Esophagus muscularis mucosa (tissue), 4 donors: ENCODE results near the gene SPAST. TPM values are rescaled to one million over a fixed set of nuclear protein-coding genes. Genes with fewer than 3 reads are reported as not detected.
"Not testable (repeated sequence)": the region's sequence is repeated elsewhere in the genome, so short reads cannot be mapped to it uniquely, and the experiment has no call there.

ENCODE experiments used
- DNase-seq: peaks from one replicate; pipeline ENCODE4 v3.0.0-alpha.2; 2017; ENCODE audit errors: extremely low spot score
- H3K27ac ChIP-seq, 4 donors: fragments of 200-600 bp; sonication (generic); replicated peaks in 1 of 4; 1 replicate in 3 of 4; 2 replicates in 1 of 4; pipeline ENCODE4 v1.5.1; 2016 to 2019; ENCODE audit warnings: mild to moderate bottlenecking in 1 of 4
- H3K27me3 ChIP-seq, 4 donors: fragments of 200-600 bp; sonication (generic); one replicate each; pipeline versions ENCODE4 v1.5.1 to v1.6.0; 2016 to 2019
- H3K36me3 ChIP-seq, 4 donors: fragments of 200-600 bp; sonication (generic); one replicate each; pipeline ENCODE4 v1.5.1; 2016 to 2019
- H3K4me1 ChIP-seq, 4 donors: fragments of 200-600 bp; sonication (generic); one replicate each; pipeline ENCODE4 v1.5.1; 2016 to 2019
- H3K4me3 ChIP-seq, 4 donors: fragments of 200-600 bp; sonication (generic); 1 replicate in 2 of 4; 2 replicates in 2 of 4; pipeline ENCODE4 v1.5.1; 2016 to 2019; ENCODE audit warnings: mild to moderate bottlenecking in 4 of 4, moderate library complexity in 1 of 4
- H3K9me3 ChIP-seq, 4 donors: fragments of 200-600 bp; sonication (generic); 1 replicate in 3 of 4; 2 replicates in 1 of 4; pipeline ENCODE4 v1.5.1; 2016 to 2019
- EP300 ChIP-seq: sonication (generic); formaldehyde crosslinking; IDR thresholded peaks from one replicate; pipeline ENCODE4 v1.6.1; 2017; ENCODE audit warnings: antibody characterized with exemption
- POLR2A ChIP-seq: fragments of 450-650 bp; IDR thresholded peaks from one replicate; pipeline ENCODE4 v1.6.1; 2017; ENCODE audit warnings: antibody characterized with exemption, moderate library complexity, mild to moderate bottlenecking, low read depth
- POLR2AphosphoS5 ChIP-seq, 2 donors: sonication (generic); formaldehyde crosslinking; IDR thresholded peaks; one replicate each; pipeline ENCODE4 v1.6.1; 2017; ENCODE audit warnings: antibody characterized with exemption in 2 of 2
- WGBS: methylation state at CpG from one replicate; pipeline ENCODE4 v1.1.5; 2018; 5-methylcytosine and 5-hydroxymethylcytosine counted together
- intact Hi-C: fragments of 100-400 bp; cut with DNase I; formaldehyde crosslinking; loops from one replicate; pipeline ENCODE4 v1.15.1; 2023
- total RNA-seq, 4 donors: library from RNA; depleted of rRNA; stranded (reverse); fragments of >200 nt; gene quantifications; one replicate each; pipeline versions ENCODE4 v1.1.0 to v1.2.1, GENCODE V29; 2016
- TF ChIP-seq, protein P1 (sequence below), 3 experiments: fragments of 200-600 bp in 2 of 3; fragments of 450-650 bp in 1 of 3; sonication (generic) in 2 of 3; IDR thresholded peaks; one replicate each; pipeline ENCODE4 v1.5.1; 2017 to 2019; ENCODE audit warnings: antibody characterized with exemption in 3 of 3, mild to moderate bottlenecking in 2 of 3, moderate library complexity in 1 of 3

The SPAST gene
- total RNA-seq, 4 donors from 2014 or later, result 13.3 to 16.6 (median 14.4) TPM

DNA sequence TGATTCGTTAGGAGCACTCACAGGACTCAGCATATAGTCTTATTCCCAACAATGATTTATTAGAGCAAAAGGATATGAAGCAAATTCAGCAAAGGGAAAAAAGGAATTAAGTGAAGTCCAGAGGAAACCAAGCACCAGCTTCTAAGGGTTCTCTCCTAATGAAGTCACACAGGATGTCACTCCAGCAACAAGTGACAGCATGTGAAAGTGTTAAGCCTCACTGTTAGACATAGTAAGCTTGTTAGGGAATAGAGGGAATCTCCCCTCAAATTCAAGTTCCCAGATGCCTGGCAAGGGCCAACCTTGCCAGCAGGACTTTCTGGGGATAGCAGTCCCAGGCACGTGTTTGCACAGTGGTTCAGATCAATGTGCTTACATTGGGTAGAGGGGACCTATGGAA lies 97.9 kb downstream of the SPAST start:
- DNase-seq, result no peak
- no peaks in the 10 kb centered on the region for H3K36me3 ChIP-seq
- no peaks in the 10 kb centered on the region for H3K9me3 ChIP-seq
- H3K27ac ChIP-seq, result no peak overlapping the region
- TF ChIP-seq POLR2A, result no peak
- TF ChIP-seq POLR2AphosphoS5 (IDR thresholded peaks at IDR 0.05), result no peak
- TF ChIP-seq, protein P1, sequence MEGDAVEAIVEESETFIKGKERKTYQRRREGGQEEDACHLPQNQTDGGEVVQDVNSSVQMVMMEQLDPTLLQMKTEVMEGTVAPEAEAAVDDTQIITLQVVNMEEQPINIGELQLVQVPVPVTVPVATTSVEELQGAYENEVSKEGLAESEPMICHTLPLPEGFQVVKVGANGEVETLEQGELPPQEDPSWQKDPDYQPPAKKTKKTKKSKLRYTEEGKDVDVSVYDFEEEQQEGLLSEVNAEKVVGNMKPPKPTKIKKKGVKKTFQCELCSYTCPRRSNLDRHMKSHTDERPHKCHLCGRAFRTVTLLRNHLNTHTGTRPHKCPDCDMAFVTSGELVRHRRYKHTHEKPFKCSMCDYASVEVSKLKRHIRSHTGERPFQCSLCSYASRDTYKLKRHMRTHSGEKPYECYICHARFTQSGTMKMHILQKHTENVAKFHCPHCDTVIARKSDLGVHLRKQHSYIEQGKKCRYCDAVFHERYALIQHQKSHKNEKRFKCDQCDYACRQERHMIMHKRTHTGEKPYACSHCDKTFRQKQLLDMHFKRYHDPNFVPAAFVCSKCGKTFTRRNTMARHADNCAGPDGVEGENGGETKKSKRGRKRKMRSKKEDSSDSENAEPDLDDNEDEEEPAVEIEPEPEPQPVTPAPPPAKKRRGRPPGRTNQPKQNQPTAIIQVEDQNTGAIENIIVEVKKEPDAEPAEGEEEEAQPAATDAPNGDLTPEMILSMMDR (IDR thresholded peaks at IDR 0.05), result no peak
- no peak for TF ChIP-seq EP300
- intact Hi-C loops, result no loop called here
- peaks cover 7 to 15% (median 13%) of the 10 kb centered on the region in 4 donors for H3K4me1 ChIP-seq
- no peaks in the 10 kb centered on the region for H3K27me3 ChIP-seq
- 68% methylated on average over 2 of the region's 2 CpGs for WGBS
- H3K4me3 ChIP-seq, result no peak overlapping the region

DNA sequence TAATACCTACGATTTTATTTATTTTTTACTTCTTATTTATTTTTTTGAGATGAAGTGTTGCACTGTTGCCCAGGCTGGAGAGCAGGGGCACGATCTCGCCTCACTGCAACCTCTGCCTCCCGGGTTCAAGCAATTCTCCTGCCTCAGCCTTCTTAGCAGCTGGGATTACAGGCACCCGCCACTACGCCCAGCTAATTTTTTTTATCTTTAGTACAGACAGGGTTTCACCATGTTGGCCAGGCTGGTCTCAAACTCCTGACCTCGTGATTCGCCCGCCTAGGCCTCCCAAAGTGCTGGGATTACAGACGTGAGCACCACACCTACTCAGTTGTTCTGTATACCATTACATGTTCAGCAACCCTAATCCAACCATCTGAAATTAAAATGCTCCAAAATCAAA lies 100.9 kb downstream of the SPAST start:
- DNase-seq, intact Hi-C loops, H3K36me3 ChIP-seq, H3K27me3 ChIP-seq, H3K9me3 ChIP-seq, H3K27ac ChIP-seq, H3K4me3 ChIP-seq: not testable (repeated sequence)
- 91% methylated on average over 10 of the region's 10 CpGs for WGBS
- peaks cover 15 to 28% (median 24%) of the 10 kb centered on the region in 4 donors for H3K4me1 ChIP-seq

DNA sequence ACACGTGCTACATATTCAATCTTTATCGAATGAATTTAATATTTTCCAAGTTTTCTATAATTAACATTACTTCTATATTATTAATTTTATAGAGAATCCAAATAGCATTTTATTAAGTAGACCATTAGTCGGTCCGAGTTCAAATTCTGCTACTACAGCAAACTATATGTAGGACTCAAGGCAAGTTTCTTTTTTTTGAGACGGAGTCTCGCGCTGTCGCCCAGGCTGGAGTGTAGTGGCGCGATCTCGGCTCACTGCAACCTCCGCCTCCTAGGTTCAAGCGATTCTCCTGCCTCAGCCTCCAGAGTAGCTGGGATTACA lies 101.6 kb downstream of the SPAST start:
- H3K27ac ChIP-seq, result peak overlapping the region; percentile 83 to 92 (median 91)
- intact Hi-C loops, result loop anchor here (5.0 kb wide), 1 partner anchor 103 kb away; the partner anchor contains the start of gene SPAST
- not testable (repeated sequence) for DNase-seq, H3K36me3 ChIP-seq, H3K27me3 ChIP-seq, H3K9me3 ChIP-seq
- 5% methylated on average over 13 of the region's 13 CpGs for WGBS
- peak overlapping the region; percentile 72 to 89 (median 78) for H3K4me3 ChIP-seq
- peaks cover 15 to 28% (median 24%) of the 10 kb centered on the region in 4 donors for H3K4me1 ChIP-seq

DNA sequence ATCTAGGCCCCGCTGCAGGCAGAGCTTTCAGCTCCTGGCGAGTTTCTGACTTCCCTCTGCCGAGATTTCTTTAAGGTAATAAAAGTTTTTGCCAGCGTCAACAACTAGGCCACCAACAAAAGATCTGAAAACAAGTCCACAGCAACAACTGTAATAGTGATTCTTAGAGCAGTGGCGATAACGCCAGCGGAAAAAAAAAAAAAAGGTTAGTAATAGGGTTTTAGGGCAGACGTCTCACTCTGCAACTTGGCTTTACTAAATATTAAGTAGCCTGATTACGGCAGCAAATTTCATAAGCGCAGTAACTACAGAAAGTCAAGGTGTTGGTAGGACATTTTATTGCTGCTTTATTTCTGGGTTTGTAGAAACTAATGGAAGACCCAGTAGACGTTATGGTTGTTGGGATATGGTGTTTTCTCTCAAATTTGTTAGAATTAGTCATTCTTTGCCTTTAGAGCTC lies 102.8 kb downstream of the SPAST start:
- Histone ChIP-seq H3K27me3 (no peaks in the 10 kb centered on the region), H3K4me1 (peaks cover 15 to 28% (median 24%) of the 10 kb centered on the region in 4 donors), H3K36me3 (no peaks in the 10 kb centered on the region), H3K9me3 (no peaks in the 10 kb centered on the region), H3K27ac (peak overlapping the region; percentile 83 to 92 (median 91)), H3K4me3 (peak overlapping the region; percentile 72 to 89 (median 78))
- no peak for DNase-seq
- intact Hi-C loops, result loop anchor here (5.0 kb wide), 1 partner anchor 104 kb away; the partner anchor contains the start of gene SPAST
- TF ChIP-seq EP300, result no peak
- TF ChIP-seq POLR2A, result no peak
- TF ChIP-seq, protein P1 (IDR thresholded peaks at IDR 0.05), result no peak
- no peak for TF ChIP-seq POLR2AphosphoS5 (IDR thresholded peaks at IDR 0.05)
- 7% methylated on average over 11 of the region's 11 CpGs for WGBS

DNA sequence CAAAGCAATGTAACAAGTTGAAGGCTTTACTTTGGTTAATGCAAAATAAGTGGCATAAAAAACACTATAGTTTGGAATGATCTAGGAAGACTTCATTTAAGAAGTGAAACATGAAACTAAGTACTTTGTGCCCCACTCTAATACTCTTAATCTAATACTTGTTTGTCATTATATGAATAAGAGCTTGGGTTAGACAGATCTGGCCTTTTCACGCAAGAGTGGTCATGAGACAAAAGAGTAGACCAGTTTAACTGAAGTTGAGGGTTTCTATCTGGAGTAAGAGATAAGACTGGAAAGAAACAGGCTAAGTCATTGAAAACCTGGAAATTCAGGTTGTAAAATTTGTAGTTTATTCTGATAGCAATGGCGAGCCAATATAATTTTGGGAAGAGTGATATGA lies 105.2 kb downstream of the SPAST start:
- WGBS, result 48% methylated on average over 2 of the region's 2 CpGs

More for the DNA sequence above, 105.2 kb downstream of the SPAST start:
- Histone ChIP-seq H3K4me1 (peaks cover 15 to 28% (median 24%) of the 10 kb centered on the region in 4 donors), H3K36me3 (peaks cover 6 to 21% (median 16%) of the 10 kb centered on the region in 4 donors), H3K9me3 (no peaks in the 10 kb centered on the region), H3K4me3 (no peak overlapping the region), H3K27me3 (no peaks in the 10 kb centered on the region), H3K27ac (no peak overlapping the region)
- no peak for DNase-seq
- TF ChIP-seq EP300 (no peak), POLR2AphosphoS5 (IDR thresholded peaks at IDR 0.05) (no peak), POLR2A (no peak)
- TF ChIP-seq, protein P1 (IDR thresholded peaks at IDR 0.05), result no peak
- intact Hi-C loops, result loop anchor here (5.0 kb wide), 1 partner anchor 106 kb away; the partner anchor contains the start of gene SPAST
